ENCODE measurements around the gene LMNB1.
A peak's percentile ranks its signal among the peaks of the same experiment; 100 is the strongest.
"Not testable (repeated sequence)": the region's sequence is repeated elsewhere in the genome, so short reads cannot be mapped to it uniquely, and the experiment has no call there.

LMNB1 gene

GRCh38 chr5:126776499-126777256 lies at the start of gene LMNB1:
TSS of gene LMNB1 (plus strand) at chr5:126777136. CDS start at chr5:126777509, 373 bp downstream.
- DNase-seq: peak; percentile 77

- DNase-seq: no peak
Measured at GRCh38 chr5:126732716-126733115, 44.2 kb upstream of the LMNB1 start.

- not testable (repeated sequence) for DNase-seq
Measured at GRCh38 chr5:126734573-126734972, 42.4 kb upstream of the LMNB1 start.

- no peak for DNase-seq
Measured at GRCh38 chr5:126736141-126736540, 40.8 kb upstream of the LMNB1 start.

GRCh38 chr5:126741361-126741760 lies 35.6 kb upstream of the LMNB1 start:
- no peak for DNase-seq

- DNase-seq: no peak
Measured at GRCh38 chr5:126742425-126742824, 34.5 kb upstream of the LMNB1 start.

- no peak for DNase-seq
Measured at GRCh38 chr5:126744836-126745235, 32.1 kb upstream of the LMNB1 start.

GRCh38 chr5:126745259-126745992 lies 31.5 kb upstream of the LMNB1 start:
- DNase-seq: no peak

GRCh38 chr5:126746290-126746689 lies 30.6 kb upstream of the LMNB1 start:
- DNase-seq: no peak

GRCh38 chr5:126752081-126752785 lies 24.7 kb upstream of the LMNB1 start:
- no peak for DNase-seq

GRCh38 chr5:126753227-126753626 lies 23.7 kb upstream of the LMNB1 start:
- DNase-seq: no peak

GRCh38 chr5:126754609-126755008 lies 22.3 kb upstream of the LMNB1 start:
- DNase-seq: no peak

GRCh38 chr5:126755593-126755992 lies 21.3 kb upstream of the LMNB1 start:
- no peak for DNase-seq

- no peak for DNase-seq
Measured at GRCh38 chr5:126757713-126758357, 19.1 kb upstream of the LMNB1 start.

GRCh38 chr5:126763371-126763770 lies 13.6 kb upstream of the LMNB1 start:
- no peak for DNase-seq

- no peak for DNase-seq
Measured at GRCh38 chr5:126769703-126770102, 7.2 kb upstream of the LMNB1 start.

- not testable (repeated sequence) for DNase-seq
Measured at GRCh38 chr5:126773536-126773935, 3.4 kb upstream of the LMNB1 start.

- DNase-seq: not testable (repeated sequence)
Measured at GRCh38 chr5:126774595-126774994, 2.3 kb upstream of the LMNB1 start.

- DNase-seq: no peak
Measured at GRCh38 chr5:126777257-126777974, 480 bp downstream of the LMNB1 start.

- peak; percentile 79 for DNase-seq
Measured at GRCh38 chr5:126777975-126778674, 1.2 kb downstream of the LMNB1 start.

GRCh38 chr5:126778675-126779403 lies 1.9 kb downstream of the LMNB1 start:
- no peak for DNase-seq
